GM12878 (cell line): Measurements from ENCODE around the gene C1orf21. TPM values are rescaled to one million over a fixed set of nuclear protein-coding genes. Genes with fewer than 3 reads are reported as not detected.

Experiments used
- ATAC-seq: fragments of 200-7000 bp; cut with Tn5 transposase; 3 replicates; pipeline ENCODE4 v1.9.1; 2020; ENCODE audit warnings: mild to moderate bottlenecking, moderate library complexity
- BruUV-seq: library from RNA; stranded (reverse); fragments of 400-500 nt; replicated peaks from 2 replicates; lab custom pipeline; 2021; lab: Mats Ljungman, UMichigan
- CTCF ChIA-PET: fragments of 300-600 bp; sonication (Branson Sonifier 250); formaldehyde crosslinking; extraction: SDS; loops from one replicate; lab custom pipeline; 2021; ENCODE audit warnings: inconsistent platforms; lab: Yijun Ruan, JAX
- POLR2A ChIA-PET: fragments of 350-600 bp; formaldehyde crosslinking; extraction: SDS; loops from one replicate; lab custom pipeline; 2021; ENCODE audit warnings: inconsistent platforms; lab: Charles Lee
- RAD21 ChIA-PET: fragments of 300-600 bp; sonication (Branson Sonifier 250); formaldehyde crosslinking; loops from one replicate; lab custom pipeline; 2023; ENCODE audit warnings: antibody characterized with exemption; ENCODE audit not compliant: unreplicated experiment; lab: Charles Lee
- SMC1A ChIA-PET: fragments of 300-600 bp; sonication (Branson Sonifier 250); formaldehyde crosslinking; loops from one replicate; lab custom pipeline; 2023; ENCODE audit not compliant: unreplicated experiment, uncharacterized antibody; lab: Charles Lee
- DNase-seq: peaks from one replicate; pipeline ENCODE4 v3.0.0-alpha.2; 2011; ENCODE audit warnings: low read depth, low spot score
- FAIRE-seq: peaks from 3 replicates; lab custom pipeline; 2011; peaks lifted over from hg19 to GRCh38; lab: Jason Lieb, UNC
- H2AFZ ChIP-seq: 2 replicates; pipeline ENCODE4 v1.6.0; 2011; ENCODE audit warnings: low read depth, low read length, control low read depth; ENCODE audit not compliant: control insufficient read depth
- H3K27ac ChIP-seq: 2 replicates; pipeline ENCODE4 v1.5.1; 2011; ENCODE audit warnings: control low read depth; ENCODE audit not compliant: control insufficient read depth, insufficient read depth
- H3K27me3 ChIP-seq, 2 experiments: replicated peaks in 1 of 2; 2 replicates each; pipeline versions ENCODE4 v1.6.0 to v1.6.1; 2011; ENCODE audit warnings: low read length in 1 of 2; ENCODE audit not compliant: control insufficient read depth in 2 of 2, insufficient read depth in 2 of 2
- H3K36me3 ChIP-seq, 2 experiments: 2 replicates each; pipeline ENCODE4 v1.5.1; 2011; ENCODE audit warnings: low read length in 1 of 2; ENCODE audit not compliant: control insufficient read depth in 2 of 2, insufficient read depth in 2 of 2
- H3K4me1 ChIP-seq: 2 replicates; pipeline ENCODE4 v1.6.1; 2011; ENCODE audit warnings: mild to moderate bottlenecking, low read length, moderate library complexity, mixed read lengths; ENCODE audit not compliant: control insufficient read depth, insufficient read depth
- H3K4me2 ChIP-seq: 2 replicates; pipeline ENCODE4 v1.6.0; 2011; ENCODE audit warnings: control low read depth; ENCODE audit not compliant: control insufficient read depth, insufficient read depth
- H3K4me3 ChIP-seq: fragments of 200-600 bp; sonication (generic); 2 replicates; pipeline ENCODE4 v1.5.1; 2016
- H3K79me2 ChIP-seq: 2 replicates; pipeline ENCODE4 v1.6.0; 2011; ENCODE audit warnings: low read length; ENCODE audit not compliant: control insufficient read depth, insufficient read depth
- H3K9ac ChIP-seq: 2 replicates; pipeline ENCODE4 v1.8.0; 2011; ENCODE audit warnings: low read length, control low read depth, mixed read lengths; ENCODE audit not compliant: control insufficient read depth, insufficient read depth
- H3K9me3 ChIP-seq: replicated peaks from 3 replicates; pipeline ENCODE4 v1.5.1; 2011; ENCODE audit warnings: mild to moderate bottlenecking, low read length; ENCODE audit not compliant: control insufficient read depth, insufficient read depth
- H4K20me1 ChIP-seq: 2 replicates; pipeline ENCODE4 v1.6.0; 2011; ENCODE audit not compliant: control insufficient read depth, insufficient read depth
- BACH1 ChIP-seq: fragments of 450-650 bp; IDR thresholded peaks from 2 replicates; pipeline ENCODE4 v1.6.1; 2017; ENCODE audit warnings: mild to moderate bottlenecking, borderline replicate concordance
- EZH2 ChIP-seq: IDR thresholded peaks from 2 replicates; pipeline ENCODE4 v1.6.1; 2012; ENCODE audit warnings: low read depth, mild to moderate bottlenecking, control low read depth, inconsistent platforms, low read length, borderline replicate concordance; ENCODE audit not compliant: control insufficient read depth
- GABPA ChIP-seq: IDR thresholded peaks from 2 replicates; pipeline ENCODE4 v1.6.1; 2014; ENCODE audit warnings: antibody characterized with exemption, low read depth, mild to moderate bottlenecking, inconsistent platforms
- GATAD2B ChIP-seq: fragments of 450-650 bp; conservative IDR thresholded peaks from 2 replicates; pipeline ENCODE4 v1.6.1; 2017; ENCODE audit warnings: low read depth, mild to moderate bottlenecking, moderate library complexity
- HDAC2 ChIP-seq: fragments of 200-600 bp; sonication (generic); IDR thresholded peaks from 2 replicates; pipeline ENCODE4 v1.6.1; 2017
- SREBF1 ChIP-seq: IDR thresholded peaks from 2 replicates; pipeline ENCODE4 v1.6.1; 2012; ENCODE audit warnings: mild to moderate bottlenecking, low read length
- TAF1 ChIP-seq: IDR thresholded peaks from 2 replicates; pipeline ENCODE4 v1.6.1; 2011; ENCODE audit warnings: mild to moderate bottlenecking, low read depth, low read length, borderline replicate concordance
- YBX1 ChIP-seq: fragments of 450-650 bp; IDR thresholded peaks from 2 replicates; pipeline ENCODE4 v1.6.1; 2016; ENCODE audit warnings: antibody characterized with exemption
- WGBS: methylation state at CpG from one replicate; pipeline ENCODE4 v1.1.6; 2016; ENCODE audit warnings: low lambda C conversion rate; ENCODE audit not compliant: insufficient replicate concordance, insufficient coverage; ENCODE audit errors: missing lambda C conversion rate; 5-methylcytosine and 5-hydroxymethylcytosine counted together
- in situ Hi-C: fragments of 300-500 bp; cut with MboI; formaldehyde crosslinking; loops from 9 replicates; pipeline ENCODE4 v1.14.3; 2018; ENCODE audit warnings: mixed read lengths
- intact Hi-C: fragments of 100-400 bp; cut with micrococcal nuclease; formaldehyde crosslinking; loops from one replicate; pipeline ENCODE4 v1.14.2; 2022; ENCODE audit not compliant: unreplicated experiment
- polyA plus RNA-seq, 11 experiments: library from polyadenylated mRNA; depleted of rRNA in 4 of 11; unstranded in 6 of 11; stranded (reverse) in 5 of 11; fragments of >200 nt; fragmentation: Nextera tagmentation in 4 of 11; fragmentation: Illumina TruSeq in 1 of 11; extraction: Ambion mirVana in 4 of 11; extraction: Trizol in 1 of 11; gene quantifications; 1 replicate in 1 of 11; 2 replicates in 10 of 11; pipeline versions ENCODE4 v1.2.1 to v1.2.3, GENCODE V29; 2011 to 2016; ENCODE audit warnings: inconsistent platforms in 2 of 11, missing spikeins in 2 of 11, low read depth in 1 of 11
- total RNA-seq, 4 experiments: library from RNA; depleted of rRNA in 3 of 4; stranded (reverse); fragments of >200 nt in 3 of 4; fragmentation: Illumina TruSeq in 1 of 4; extraction: Trizol in 1 of 4; gene quantifications; 2 replicates each; pipeline versions ENCODE4 v1.2.1 to v1.2.3, GENCODE V29; 2013 to 2021
- TF ChIP-seq, protein P1 (sequence below): fragments of 450-650 bp; conservative IDR thresholded peaks from 2 replicates; pipeline ENCODE4 v1.6.1; 2017; ENCODE audit warnings: mild to moderate bottlenecking, moderate library complexity
- TF ChIP-seq, protein P2 (sequence below): IDR thresholded peaks from 2 replicates; pipeline ENCODE4 v1.6.1; 2012; ENCODE audit warnings: low read depth, low read length, improper control_type of control experiment
- TF ChIP-seq, protein P3 (sequence below): IDR thresholded peaks from 2 replicates; pipeline ENCODE4 v1.6.1; 2011; ENCODE audit warnings: borderline replicate concordance, low read depth, mild to moderate bottlenecking, moderate library complexity, low read length; ENCODE audit not compliant: insufficient read depth, poor library complexity, severe bottlenecking
- TF ChIP-seq, protein P4 (sequence below): IDR thresholded peaks from 2 replicates; pipeline ENCODE4 v1.6.1; 2011; ENCODE audit warnings: mild to moderate bottlenecking, low read depth, low read length, moderate library complexity; ENCODE audit not compliant: insufficient replicate concordance

The C1orf21 gene
- total and polyA plus RNA-seq, 10 of the 15 experiments (the other 5 are each of a cell fraction or from before 2014, with no cell fraction given): 0.03 to 1.6 (median 0.17) TPM; not detected in 3

DNA sequence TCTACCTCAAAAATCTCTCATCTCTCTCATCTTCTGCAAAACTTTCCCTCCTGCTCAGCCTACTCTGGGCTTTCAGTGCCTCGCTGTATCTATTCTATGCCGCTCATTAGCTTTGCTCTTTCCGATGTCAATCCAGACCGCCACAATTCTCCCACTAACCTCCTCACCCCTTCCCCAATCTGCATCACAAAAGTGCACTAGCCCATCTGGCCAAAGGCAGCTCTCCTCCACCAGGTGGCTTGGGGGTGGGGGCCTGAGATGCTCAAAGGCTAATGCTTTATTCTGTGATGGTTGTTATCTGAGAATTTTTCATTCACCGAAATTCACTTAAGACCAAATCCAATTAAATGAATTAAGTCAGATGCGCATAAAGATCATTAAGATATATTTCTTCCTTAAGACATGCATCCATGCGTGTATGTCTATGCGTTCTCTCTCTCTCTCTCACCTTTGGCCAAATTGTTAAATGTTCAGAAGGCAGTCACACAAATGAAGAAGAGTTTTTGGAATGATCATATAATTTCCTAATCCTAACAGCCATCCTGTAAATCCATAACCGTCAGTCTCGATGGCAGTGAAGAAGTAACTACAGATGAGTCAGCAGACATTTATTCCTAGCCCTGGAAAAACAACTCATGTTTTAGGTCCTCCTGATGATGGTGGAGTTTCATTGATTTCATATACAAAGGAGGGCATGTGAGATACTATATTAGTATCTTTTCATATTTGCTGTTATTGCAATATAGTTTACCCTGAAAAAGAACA lies 111.3 kb downstream of the C1orf21 start (continued):
- TF ChIP-seq, protein P1, sequence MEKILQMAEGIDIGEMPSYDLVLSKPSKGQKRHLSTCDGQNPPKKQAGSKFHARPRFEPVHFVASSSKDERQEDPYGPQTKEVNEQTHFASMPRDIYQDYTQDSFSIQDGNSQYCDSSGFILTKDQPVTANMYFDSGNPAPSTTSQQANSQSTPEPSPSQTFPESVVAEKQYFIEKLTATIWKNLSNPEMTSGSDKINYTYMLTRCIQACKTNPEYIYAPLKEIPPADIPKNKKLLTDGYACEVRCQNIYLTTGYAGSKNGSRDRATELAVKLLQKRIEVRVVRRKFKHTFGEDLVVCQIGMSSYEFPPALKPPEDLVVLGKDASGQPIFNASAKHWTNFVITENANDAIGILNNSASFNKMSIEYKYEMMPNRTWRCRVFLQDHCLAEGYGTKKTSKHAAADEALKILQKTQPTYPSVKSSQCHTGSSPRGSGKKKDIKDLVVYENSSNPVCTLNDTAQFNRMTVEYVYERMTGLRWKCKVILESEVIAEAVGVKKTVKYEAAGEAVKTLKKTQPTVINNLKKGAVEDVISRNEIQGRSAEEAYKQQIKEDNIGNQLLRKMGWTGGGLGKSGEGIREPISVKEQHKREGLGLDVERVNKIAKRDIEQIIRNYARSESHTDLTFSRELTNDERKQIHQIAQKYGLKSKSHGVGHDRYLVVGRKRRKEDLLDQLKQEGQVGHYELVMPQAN: no peak
- TF ChIP-seq, protein P2, sequence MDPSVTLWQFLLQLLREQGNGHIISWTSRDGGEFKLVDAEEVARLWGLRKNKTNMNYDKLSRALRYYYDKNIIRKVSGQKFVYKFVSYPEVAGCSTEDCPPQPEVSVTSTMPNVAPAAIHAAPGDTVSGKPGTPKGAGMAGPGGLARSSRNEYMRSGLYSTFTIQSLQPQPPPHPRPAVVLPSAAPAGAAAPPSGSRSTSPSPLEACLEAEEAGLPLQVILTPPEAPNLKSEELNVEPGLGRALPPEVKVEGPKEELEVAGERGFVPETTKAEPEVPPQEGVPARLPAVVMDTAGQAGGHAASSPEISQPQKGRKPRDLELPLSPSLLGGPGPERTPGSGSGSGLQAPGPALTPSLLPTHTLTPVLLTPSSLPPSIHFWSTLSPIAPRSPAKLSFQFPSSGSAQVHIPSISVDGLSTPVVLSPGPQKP: no peak
- no peak for TF ChIP-seq EZH2
- TF ChIP-seq GABPA: no peak

DNA sequence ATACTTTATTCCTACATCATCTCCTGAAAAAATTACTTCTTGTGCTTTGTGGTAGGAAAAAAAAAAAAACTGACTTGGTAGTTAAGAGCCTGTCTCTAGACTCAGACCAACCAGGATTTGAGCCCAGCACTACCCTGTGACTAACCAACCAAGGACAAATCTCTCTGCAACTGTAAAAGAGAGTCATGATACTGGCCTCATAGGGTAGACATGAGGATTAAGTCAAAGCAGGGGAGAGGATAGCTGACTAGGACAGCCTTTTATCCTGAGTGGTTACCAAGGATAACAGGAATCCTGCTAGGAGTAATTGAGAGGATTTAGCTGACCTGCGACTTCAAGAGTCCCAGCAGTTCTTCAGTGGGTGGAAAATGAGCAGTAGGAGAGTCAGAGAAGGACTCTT lies 112.8 kb downstream of the C1orf21 start:
- SMC1A ChIA-PET: no interaction called here
- Histone ChIP-seq H3K27me3 (peaks cover 0 to 5% of the 10 kb centered on the region in 2 experiments; a peak in 2 of 4 replicates), H3K4me1 (peaks cover 4% of the 10 kb centered on the region; the same call in 1 of the 2 replicates), H3K27ac (no peak overlapping the region), H3K9me3 (no peaks in the 10 kb centered on the region), H4K20me1 (no peaks in the 10 kb centered on the region), H3K36me3 (no peaks in the 10 kb centered on the region), H2AFZ (no peak overlapping the region), H3K4me3 (no peak overlapping the region), H3K9ac (no peak overlapping the region), H3K4me2 (no peak overlapping the region), H3K79me2 (no peaks in the 10 kb centered on the region)
- CTCF ChIA-PET: no interaction called here
- TF ChIP-seq, protein P3, sequence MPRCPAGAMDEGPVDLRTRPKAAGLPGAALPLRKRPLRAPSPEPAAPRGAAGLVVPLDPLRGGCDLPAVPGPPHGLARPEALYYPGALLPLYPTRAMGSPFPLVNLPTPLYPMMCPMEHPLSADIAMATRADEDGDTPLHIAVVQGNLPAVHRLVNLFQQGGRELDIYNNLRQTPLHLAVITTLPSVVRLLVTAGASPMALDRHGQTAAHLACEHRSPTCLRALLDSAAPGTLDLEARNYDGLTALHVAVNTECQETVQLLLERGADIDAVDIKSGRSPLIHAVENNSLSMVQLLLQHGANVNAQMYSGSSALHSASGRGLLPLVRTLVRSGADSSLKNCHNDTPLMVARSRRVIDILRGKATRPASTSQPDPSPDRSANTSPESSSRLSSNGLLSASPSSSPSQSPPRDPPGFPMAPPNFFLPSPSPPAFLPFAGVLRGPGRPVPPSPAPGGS: no peak
- TF ChIP-seq SREBF1 (no peak), GATAD2B (no peak), TAF1 (no peak), HDAC2 (no peak), BACH1 (no peak), YBX1 (no peak)
- TF ChIP-seq, protein P4, sequence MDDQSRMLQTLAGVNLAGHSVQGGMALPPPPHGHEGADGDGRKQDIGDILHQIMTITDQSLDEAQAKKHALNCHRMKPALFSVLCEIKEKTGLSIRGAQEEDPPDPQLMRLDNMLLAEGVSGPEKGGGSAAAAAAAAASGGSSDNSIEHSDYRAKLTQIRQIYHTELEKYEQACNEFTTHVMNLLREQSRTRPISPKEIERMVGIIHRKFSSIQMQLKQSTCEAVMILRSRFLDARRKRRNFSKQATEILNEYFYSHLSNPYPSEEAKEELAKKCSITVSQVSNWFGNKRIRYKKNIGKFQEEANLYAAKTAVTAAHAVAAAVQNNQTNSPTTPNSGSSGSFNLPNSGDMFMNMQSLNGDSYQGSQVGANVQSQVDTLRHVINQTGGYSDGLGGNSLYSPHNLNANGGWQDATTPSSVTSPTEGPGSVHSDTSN: no peak
- ATAC-seq: no peak
- no peak for FAIRE-seq
- BruUV-seq: no TSS peak
- POLR2A ChIA-PET: no interaction called here
- in situ Hi-C loops (no loop called here), intact Hi-C loops (no loop called here)
- DNase-seq: no peak
- WGBS: 0% methylated on average over 1 of the region's 1 CpG
- RAD21 ChIA-PET: no interaction called here
